ENCODE measurements around the gene PALM.

The PALM gene

GRCh38 chr19:752652-753517 is 44.1 kb downstream of the PALM start:
- peak; percentile 40 for DNase-seq

- no peak for DNase-seq
Observed at GRCh38 chr19:754530-754929, 45.8 kb downstream of the PALM start.

- DNase-seq: no peak
Observed at GRCh38 chr19:755063-755462, 46.3 kb downstream of the PALM start.

- DNase-seq: no peak
Observed at GRCh38 chr19:756236-756635, 47.5 kb downstream of the PALM start.

GRCh38 chr19:756821-757688 is 48.3 kb downstream of the PALM start:
- DNase-seq: no peak

- DNase-seq: no peak
Observed at GRCh38 chr19:757811-758668, 49.3 kb downstream of the PALM start.

- DNase-seq: no peak
Observed at GRCh38 chr19:763181-763580, 54.4 kb downstream of the PALM start.

- no peak for DNase-seq
Observed at GRCh38 chr19:763869-764268, 55.1 kb downstream of the PALM start.

GRCh38 chr19:764301-764700 is 55.6 kb downstream of the PALM start:
- DNase-seq: no peak

- no peak for DNase-seq
Observed at GRCh38 chr19:765179-765738, 56.5 kb downstream of the PALM start.

GRCh38 chr19:768424-768823 is 59.7 kb downstream of the PALM start:
- no peak for DNase-seq

- DNase-seq: no peak
Observed at GRCh38 chr19:769616-770015, 60.9 kb downstream of the PALM start.

GRCh38 chr19:771332-771785 is 62.6 kb downstream of the PALM start:
- peak; percentile 25 for DNase-seq

GRCh38 chr19:772063-772462 is 63.3 kb downstream of the PALM start:
- DNase-seq: no peak

- no peak for DNase-seq
Observed at GRCh38 chr19:772730-773436, 64.1 kb downstream of the PALM start.

- no peak for DNase-seq
Observed at GRCh38 chr19:776549-776948, 67.8 kb downstream of the PALM start.

- DNase-seq: no peak
Observed at GRCh38 chr19:778910-779653, 70.3 kb downstream of the PALM start.

GRCh38 chr19:780935-781334 is 72.2 kb downstream of the PALM start:
- DNase-seq: no peak

- no peak for DNase-seq
Observed at GRCh38 chr19:781800-782184, 73.1 kb downstream of the PALM start.

GRCh38 chr19:782185-782877 is 73.6 kb downstream of the PALM start:
- no peak for DNase-seq

Measured in CD4-positive, alpha-beta T cell treated with Interferon gamma for 1 hour (primary cell).